Common myeloid progenitor, CD34-positive (primary cell): Measurements from ENCODE around the gene ID4.

Source experiments
- CTCF ChIA-PET: fragments of 350-600 bp; sonication (Branson Sonifier 250); formaldehyde crosslinking; loops from one replicate; lab custom pipeline; 2021; ENCODE audit warnings: antibody characterized with exemption; lab: Charles Lee
- POLR2A ChIA-PET: fragments of 350-600 bp; sonication (Branson Sonifier 250); formaldehyde crosslinking; loops from one replicate; lab custom pipeline; 2021; ENCODE audit warnings: antibody characterized with exemption; lab: Charles Lee
- DNase-seq, 3 donors: peaks; one replicate each; pipeline versions ENCODE4 v3.0.0 to v3.0.0-alpha.2; 2013
- H3K27ac ChIP-seq, 2 experiments: 1 replicate in 1 of 2; 2 replicates in 1 of 2; pipeline ENCODE4 v1.7.0; 2013; ENCODE audit warnings: inconsistent platforms in 2 of 2, low read length in 2 of 2, mild to moderate bottlenecking in 2 of 2, low read depth in 1 of 2, moderate library complexity in 1 of 2; ENCODE audit not compliant: severe bottlenecking in 2 of 2, insufficient read depth in 1 of 2, poor library complexity in 1 of 2
- H3K27me3 ChIP-seq, 5 experiments: replicated peaks in 2 of 5; 1 replicate in 3 of 5; 2 replicates in 2 of 5; pipeline versions ENCODE4 v1.6.1 to v1.7.0; 2013; ENCODE audit warnings: low read length in 4 of 5, mild to moderate bottlenecking in 2 of 5, moderate library complexity in 2 of 5, inconsistent platforms in 1 of 5; ENCODE audit not compliant: insufficient read depth in 5 of 5, control insufficient read depth in 4 of 5
- H3K36me3 ChIP-seq, 4 experiments: 1 replicate in 2 of 4; 2 replicates in 2 of 4; pipeline versions ENCODE4 v1.6.1 to v1.7.0; 2013; ENCODE audit warnings: low read length in 3 of 4, control low read depth in 1 of 4, mild to moderate bottlenecking in 1 of 4; ENCODE audit not compliant: control insufficient read depth in 4 of 4, insufficient read depth in 4 of 4
- H3K4me1 ChIP-seq, 4 experiments: 1 replicate in 3 of 4; 2 replicates in 1 of 4; pipeline versions ENCODE4 v1.6.1 to v1.7.1; 2013; ENCODE audit warnings: low read length in 3 of 4, mild to moderate bottlenecking in 3 of 4, control low read depth in 1 of 4, inconsistent platforms in 1 of 4, moderate library complexity in 1 of 4; ENCODE audit not compliant: control insufficient read depth in 4 of 4, insufficient read depth in 4 of 4; ENCODE audit errors: control extremely low read depth in 1 of 4
- H3K4me3 ChIP-seq, 7 experiments: 1 replicate in 4 of 7; 2 replicates in 3 of 7; pipeline versions ENCODE4 v1.5.1 to v1.7.0; 2013; ENCODE audit warnings: mild to moderate bottlenecking in 7 of 7, low read length in 6 of 7, moderate library complexity in 6 of 7, inconsistent platforms in 2 of 7, low read depth in 2 of 7, control low read depth in 1 of 7; ENCODE audit not compliant: insufficient read depth in 4 of 7, control insufficient read depth in 1 of 7; ENCODE audit errors: extremely low read depth in 1 of 7
- H3K9me3 ChIP-seq, 5 experiments: 1 replicate in 4 of 5; 2 replicates in 1 of 5; pipeline versions ENCODE4 v1.6.1 to v1.7.1; 2013; ENCODE audit warnings: low read length in 4 of 5, mild to moderate bottlenecking in 2 of 5, inconsistent platforms in 1 of 5, low read depth in 1 of 5, moderate library complexity in 1 of 5; ENCODE audit not compliant: control insufficient read depth in 4 of 5, insufficient read depth in 2 of 5; ENCODE audit errors: control extremely low read depth in 1 of 5
- WGBS: methylation state at CpG from one replicate; pipeline ENCODE4 v1.1.5; 2013; ENCODE audit not compliant: insufficient coverage; 5-methylcytosine and 5-hydroxymethylcytosine counted together

Gene ID4

DNA sequence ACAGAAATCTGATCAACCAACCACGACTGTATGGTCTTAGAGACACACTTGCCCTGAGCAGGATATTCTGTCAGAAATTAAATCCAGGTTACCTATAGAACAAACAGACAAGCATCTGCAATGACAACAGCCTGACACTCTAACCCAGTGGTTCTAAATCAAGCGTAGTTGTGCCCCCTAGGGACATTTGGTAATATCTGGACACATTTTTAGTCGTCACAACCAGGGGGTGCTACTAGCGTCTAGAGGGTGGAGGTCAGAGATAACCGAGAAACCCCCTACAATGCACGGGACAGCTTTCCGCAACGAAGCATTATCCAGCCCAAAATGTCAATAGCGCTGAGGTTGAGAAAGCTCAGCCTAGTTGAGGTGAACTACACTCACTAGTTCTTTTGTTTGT is 32.3 kb downstream of the ID4 start:
- Histone ChIP-seq H3K27me3 (peaks cover 0 to 5% (median 2%) of the 10 kb centered on the region in 5 experiments), H3K36me3 (no peaks in the 10 kb centered on the region), H3K4me3 (no peak overlapping the region), H3K4me1 (no peaks in the 10 kb centered on the region), H3K9me3 (no peaks in the 10 kb centered on the region), H3K27ac (no peak overlapping the region)
- ChIA-PET POLR2A (no interaction called here), CTCF (interaction anchor here (0.9 kb wide), 1 partner anchor 186 kb away, joined by 3 read pairs; no protein-coding TSS in a partner anchor)
- DNase-seq: no peak
- WGBS: 88% methylated on average over 9 of the region's 9 CpGs

GRCh38 chr6:19870322-19870721 is 33.2 kb downstream of the ID4 start:
- POLR2A ChIA-PET: no interaction called here
- no peaks in the 10 kb centered on the region for H3K9me3 ChIP-seq
- peaks cover 0 to 5% (median 0%) of the 10 kb centered on the region in 5 experiments for H3K27me3 ChIP-seq
- DNase-seq: no peak
- H3K4me3 ChIP-seq: no peak overlapping the region
- no peak overlapping the region for H3K27ac ChIP-seq
- CTCF ChIA-PET: interaction anchor here (0.9 kb wide), 1 partner anchor 186 kb away, joined by 3 read pairs; no protein-coding TSS in a partner anchor
- no peaks in the 10 kb centered on the region for H3K4me1 ChIP-seq
- WGBS: 100% methylated on average over 1 of the region's 3 CpGs
- H3K36me3 ChIP-seq: no peaks in the 10 kb centered on the region

DNA sequence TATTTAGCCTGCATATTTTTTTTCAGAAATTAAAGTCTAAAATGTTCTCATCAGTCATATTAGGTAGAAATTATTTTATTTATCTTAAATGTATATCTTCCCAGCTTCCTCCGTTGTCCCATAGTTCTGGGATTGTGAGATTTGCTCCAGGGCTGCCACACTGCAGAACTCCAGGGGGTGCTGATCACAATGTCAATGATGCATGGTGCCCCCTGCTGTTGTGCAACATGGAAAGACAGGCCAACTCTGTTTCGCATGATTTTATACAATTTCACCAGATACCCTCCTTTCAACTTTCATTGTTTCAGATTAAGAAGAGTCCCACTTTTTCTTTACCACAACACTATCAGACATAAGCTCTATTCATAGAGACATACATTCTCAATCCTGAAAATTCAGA is 35.9 kb downstream of the ID4 start:
- Histone ChIP-seq H3K4me1 (no peaks in the 10 kb centered on the region), H3K27me3 (peaks cover 0 to 2% (median 0%) of the 10 kb centered on the region in 5 experiments), H3K4me3 (no peak overlapping the region), H3K27ac (no peak overlapping the region), H3K36me3 (no peaks in the 10 kb centered on the region), H3K9me3 (no peaks in the 10 kb centered on the region)
- 100% methylated on average over 1 of the region's 2 CpGs for WGBS
- DNase-seq: no peak
- ChIA-PET CTCF (no interaction called here), POLR2A (no interaction called here)

DNA sequence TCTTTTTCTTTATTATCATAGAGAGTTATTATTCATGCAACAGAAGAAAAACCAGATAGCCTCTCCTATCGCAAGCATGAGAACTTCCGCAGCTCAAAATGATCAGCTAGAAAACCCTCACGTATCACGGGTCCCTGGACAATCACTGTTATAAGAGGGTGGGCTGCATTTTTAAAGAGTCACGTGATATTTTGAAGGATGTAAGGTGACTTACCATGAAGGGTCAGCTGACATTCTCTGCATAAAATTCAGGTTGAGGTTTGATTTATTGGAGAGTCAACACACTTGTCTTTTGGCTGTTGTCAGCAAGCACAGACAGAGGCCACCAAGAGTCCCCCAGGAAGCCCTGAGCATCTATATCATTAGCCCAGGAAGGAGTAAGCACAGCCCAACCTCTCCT is 39.5 kb downstream of the ID4 start:
- H3K27ac ChIP-seq: no peak overlapping the region
- ChIA-PET CTCF (no interaction called here), POLR2A (no interaction called here)
- H3K9me3 ChIP-seq: no peaks in the 10 kb centered on the region
- DNase-seq: no peak
- no peak overlapping the region for H3K4me3 ChIP-seq
- no peaks in the 10 kb centered on the region for H3K27me3 ChIP-seq
- 100% methylated on average over 4 of the region's 5 CpGs for WGBS
- H3K36me3 ChIP-seq: no peaks in the 10 kb centered on the region
- H3K4me1 ChIP-seq: no peaks in the 10 kb centered on the region

DNA sequence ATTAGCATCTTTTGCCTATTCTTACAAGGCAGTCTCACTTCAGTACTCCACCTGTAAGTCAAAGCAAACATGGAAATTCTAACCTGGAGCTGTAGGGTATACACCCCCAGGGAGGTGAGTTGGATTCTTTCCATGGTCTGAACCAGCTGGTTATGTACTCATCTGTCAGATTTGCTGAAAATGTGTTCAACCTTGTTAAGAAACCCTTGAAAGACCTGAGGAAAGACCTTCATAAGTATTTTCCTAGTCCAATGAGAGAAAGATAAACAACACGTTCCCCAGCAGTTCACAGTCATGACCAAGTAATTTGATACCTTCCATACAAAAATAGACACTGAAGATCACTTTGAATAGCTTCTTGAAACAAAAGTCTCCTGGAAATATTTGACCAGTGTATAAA is 42.5 kb downstream of the ID4 start:
- Histone ChIP-seq H3K4me3 (no peak overlapping the region), H3K27me3 (no peaks in the 10 kb centered on the region), H3K27ac (no peak overlapping the region), H3K36me3 (no peaks in the 10 kb centered on the region), H3K4me1 (no peaks in the 10 kb centered on the region), H3K9me3 (no peaks in the 10 kb centered on the region)
- CTCF ChIA-PET: no interaction called here
- no peak for DNase-seq
- POLR2A ChIA-PET: no interaction called here
- 89% methylated on average over 1 of the region's 1 CpG for whole genome bisulfite sequencing

DNA sequence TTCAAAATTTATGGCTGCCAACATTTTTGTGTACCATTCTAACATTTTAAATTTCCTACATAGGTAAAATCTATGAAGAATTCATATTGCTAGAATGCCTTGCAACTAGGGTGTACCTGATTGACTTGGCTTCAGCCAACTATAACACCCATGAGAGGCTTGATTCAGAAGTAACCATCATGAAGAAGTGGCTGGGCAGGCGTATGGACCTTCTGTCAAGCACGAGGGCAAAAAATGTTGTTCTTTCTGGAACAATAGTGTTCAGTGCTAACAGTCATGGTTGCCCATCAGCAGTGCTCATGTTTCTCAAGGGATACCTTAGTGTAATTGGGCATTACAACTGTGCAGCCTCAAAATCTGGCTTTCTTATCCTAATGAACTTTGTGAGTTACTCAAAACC is 42.9 kb downstream of the ID4 start:
- H3K27ac ChIP-seq: no peak overlapping the region
- no peak overlapping the region for H3K4me3 ChIP-seq
- WGBS: 97% methylated on average over 2 of the region's 2 CpGs
- no peaks in the 10 kb centered on the region for H3K4me1 ChIP-seq
- DNase-seq: no peak
- no peaks in the 10 kb centered on the region for H3K27me3 ChIP-seq
- H3K9me3 ChIP-seq: no peaks in the 10 kb centered on the region
- ChIA-PET CTCF (no interaction called here), POLR2A (no interaction called here)
- no peaks in the 10 kb centered on the region for H3K36me3 ChIP-seq

GRCh38 chr6:19891451-19891850 is 54.3 kb downstream of the ID4 start:
- 97% methylated on average over 3 of the region's 5 CpGs for WGBS
- CTCF ChIA-PET: no interaction called here

More at GRCh38 chr6:19891451-19891850, 54.3 kb downstream of the ID4 start:
- Histone ChIP-seq H3K36me3 (no peaks in the 10 kb centered on the region), H3K9me3 (peaks cover 0 to 3% (median 0%) of the 10 kb centered on the region in 5 experiments), H3K27ac (no peak overlapping the region), H3K4me3 (no peak overlapping the region), H3K4me1 (no peaks in the 10 kb centered on the region), H3K27me3 (no peaks in the 10 kb centered on the region)
- no peak for DNase-seq
- POLR2A ChIA-PET: interaction anchor here (0.6 kb wide), 1 partner anchor 87 kb away, joined by 4 read pairs; no protein-coding TSS in a partner anchor
